HepG2 (cell line): ENCODE measurements around the gene PXMP2. TPM values are rescaled to one million over a fixed set of nuclear protein-coding genes. Genes with fewer than 3 reads are reported as not detected.

ENCODE experiments used
- ATAC-seq: fragments of 200-7000 bp; cut with Tn5 transposase; 3 replicates; pipeline ENCODE4 v1.9.1; 2020; ENCODE audit warnings: mild to moderate bottlenecking, moderate library complexity
- BruUV-seq: library from RNA; stranded (reverse); fragments of 400-500 nt; replicated peaks from 2 replicates; lab custom pipeline; 2021; lab: Mats Ljungman, UMichigan
- CTCF ChIA-PET: fragments of 300-600 bp; formaldehyde crosslinking; extraction: SDS; loops from one replicate; lab custom pipeline; 2021; ENCODE audit warnings: low total read pairs, inconsistent platforms, low intra/inter-chr PET ratio; lab: Yijun Ruan, JAX
- POLR2A ChIA-PET: fragments of 350-600 bp; sonication (Branson Sonifier 250); formaldehyde crosslinking; loops from one replicate; lab custom pipeline; 2020; ENCODE audit warnings: antibody characterized with exemption, inconsistent platforms; lab: Yijun Ruan, JAX
- DNase-seq: peaks from one replicate; pipeline ENCODE4 v3.0.0-alpha.2; 2015; ENCODE audit warnings: low spot score
- FAIRE-seq: peaks from 3 replicates; lab custom pipeline; 2011; peaks lifted over from hg19 to GRCh38; lab: Jason Lieb, UNC
- H2AFZ ChIP-seq: one replicate; pipeline ENCODE4 v1.6.1; 2011; ENCODE audit warnings: low read length, inconsistent platforms
- H3K27ac ChIP-seq: fragments of 300-600 bp; 3 replicates; pipeline ENCODE4 v1.8.0; 2011; ENCODE audit warnings: mixed run types, mild to moderate bottlenecking, mixed read lengths, low read length, inconsistent platforms; ENCODE audit not compliant: insufficient read depth; ENCODE audit errors: extremely low read length
- H3K27me3 ChIP-seq, 2 experiments: fragments of 200-600 bp in 1 of 2; 2 replicates in 1 of 2; 3 replicates in 1 of 2; pipeline versions ENCODE4 v1.6.0 to v1.8.0; 2011; ENCODE audit warnings: low read length in 2 of 2, mild to moderate bottlenecking in 2 of 2, moderate library complexity in 2 of 2, inconsistent platforms in 1 of 2; ENCODE audit not compliant: insufficient read depth in 2 of 2, control insufficient read depth in 1 of 2
- H3K36me3 ChIP-seq, 2 experiments: fragments of 200-600 bp in 1 of 2; replicated peaks in 1 of 2; 2 replicates in 1 of 2; 3 replicates in 1 of 2; pipeline versions ENCODE4 v1.5.1 to v1.8.0; 2011; ENCODE audit warnings: low read length in 2 of 2, inconsistent platforms in 1 of 2; ENCODE audit not compliant: insufficient read depth in 2 of 2, control insufficient read depth in 1 of 2
- H3K4me1 ChIP-seq: 2 replicates; pipeline ENCODE4 v1.5.1; 2012; ENCODE audit warnings: low read length, inconsistent platforms; ENCODE audit not compliant: insufficient read depth
- H3K4me2 ChIP-seq: 2 replicates; pipeline ENCODE4 v1.6.0; 2011; ENCODE audit warnings: low read depth, low read length, inconsistent platforms
- H3K4me3 ChIP-seq, 3 experiments: fragments of 200-600 bp in 1 of 3; sonication (generic), shearing (Covaris generic) in 1 of 3; replicated peaks in 1 of 3; 2 replicates each; pipeline ENCODE4 v1.5.1; 2011 to 2016; ENCODE audit warnings: low read length in 3 of 3, inconsistent platforms in 2 of 3, low read depth in 2 of 3, mild to moderate bottlenecking in 2 of 3, control low read depth in 1 of 3, mixed read lengths in 1 of 3; ENCODE audit not compliant: insufficient read depth in 1 of 3
- H3K79me2 ChIP-seq: one replicate; pipeline ENCODE4 v1.6.1; 2011; ENCODE audit warnings: low read length, inconsistent platforms; ENCODE audit not compliant: insufficient read depth
- H3K9ac ChIP-seq: 2 replicates; pipeline ENCODE4 v1.6.0; 2011; ENCODE audit warnings: mild to moderate bottlenecking, low read depth, low read length, inconsistent platforms; ENCODE audit not compliant: insufficient read depth
- H3K9me3 ChIP-seq: 2 replicates; pipeline ENCODE4 v1.5.1; 2012; ENCODE audit warnings: mild to moderate bottlenecking, low read length
- H4K20me1 ChIP-seq: 2 replicates; pipeline ENCODE4 v1.6.0; 2011; ENCODE audit warnings: inconsistent platforms, mild to moderate bottlenecking, low read length, moderate library complexity; ENCODE audit not compliant: insufficient read depth
- AGO2 ChIP-seq: fragments of 200-400 bp; formaldehyde crosslinking; optimal IDR thresholded peaks from 2 replicates; pipeline ENCODE3; 2017; ENCODE audit warnings: mild to moderate bottlenecking, low read depth, low read length, moderate library complexity
- HOXD1 ChIP-seq: sonication (generic); formaldehyde crosslinking; IDR thresholded peaks from 2 replicates; pipeline ENCODE4 v1.5.0; 2020; ENCODE audit warnings: missing genetic modification reagents
- MAFG ChIP-seq: sonication (generic); formaldehyde crosslinking; IDR thresholded peaks from 2 replicates; pipeline ENCODE4 v1.5.1; 2020; ENCODE audit warnings: mild to moderate bottlenecking, missing genetic modification reagents
- MYPOP ChIP-seq: sonication (generic); formaldehyde crosslinking; IDR thresholded peaks from 2 replicates; pipeline ENCODE4 v1.8.1; 2023; ENCODE audit warnings: mild to moderate bottlenecking, moderate library complexity, missing genetic modification reagents
- NCOA5 ChIP-seq: sonication (generic); formaldehyde crosslinking; IDR thresholded peaks from 2 replicates; pipeline ENCODE4 v1.4.0; 2020; ENCODE audit warnings: missing genetic modification reagents
- NFAT5 ChIP-seq: sonication (generic); formaldehyde crosslinking; IDR thresholded peaks from 2 replicates; pipeline ENCODE4 v1.4.0; 2020; ENCODE audit warnings: missing genetic modification reagents
- ZFAT ChIP-seq: sonication (generic); formaldehyde crosslinking; conservative IDR thresholded peaks from 2 replicates; pipeline ENCODE4 v1.8.1; 2023; ENCODE audit warnings: missing genetic modification reagents, inconsistent platforms
- ZFP36L2 ChIP-seq: sonication (generic); formaldehyde crosslinking; IDR thresholded peaks from 2 replicates; pipeline ENCODE4 v1.4.0; 2020; ENCODE audit warnings: missing genetic modification reagents
- ZFP91 ChIP-seq: sonication (generic); formaldehyde crosslinking; IDR thresholded peaks from 2 replicates; pipeline ENCODE4 v1.9.0; 2022; ENCODE audit warnings: missing genetic modification reagents, mild to moderate bottlenecking, borderline replicate concordance
- ZNF703 ChIP-seq: sonication (generic); formaldehyde crosslinking; IDR thresholded peaks from 2 replicates; pipeline ENCODE4 v1.5.1; 2020; ENCODE audit warnings: missing genetic modification reagents, mild to moderate bottlenecking, moderate library complexity, borderline replicate concordance
- WGBS: methylation state at CpG from one replicate; pipeline ENCODE4 v1.1.6; 2017; ENCODE audit warnings: low lambda C conversion rate; 5-methylcytosine and 5-hydroxymethylcytosine counted together
- in situ Hi-C: cut with HindIII; loops from 2 replicates; pipeline ENCODE4 v1.10.0; 2017; ENCODE audit warnings: low pct_unique_long_range_greater_than_20kb; ENCODE audit not compliant: extremely low pct_ligation_motif_present
- intact Hi-C: fragments of 100-400 bp; cut with micrococcal nuclease; formaldehyde crosslinking; loops from one replicate; pipeline ENCODE4 v1.10.0; 2022; ENCODE audit not compliant: unreplicated experiment
- polyA plus RNA-seq, 8 experiments: library from polyadenylated mRNA; depleted of rRNA in 3 of 8; stranded (reverse) in 7 of 8; unstranded in 1 of 8; fragments of >200 nt; fragmentation: Illumina TruSeq in 4 of 8; extraction: Trizol in 4 of 8; gene quantifications; 2 replicates each; pipeline versions ENCODE4 v1.2.1 to v1.2.3, GENCODE V29; 2011 to 2016; ENCODE audit warnings: low read depth in 4 of 8, missing spikeins in 1 of 8, mixed read lengths in 1 of 8; ENCODE audit not compliant: insufficient read depth in 1 of 8
- total RNA-seq, 5 experiments: library from RNA; depleted of rRNA; stranded (reverse); fragments of >200 nt; fragmentation: Illumina TruSeq; extraction: Trizol; gene quantifications; 2 replicates each; pipeline ENCODE4 v1.2.3, GENCODE V29; 2016; ENCODE audit warnings: low read depth in 1 of 5

The PXMP2 gene
- total and polyA plus RNA-seq, 2 of the 13 experiments (the other 11 are each of a cell fraction or from before 2014, with no cell fraction given) = 25.5 to 42.9 TPM

GRCh38 chr12:132740652-132741051 is 53.3 kb downstream of the PXMP2 start:
- Histone ChIP-seq H4K20me1 (no peaks in the 10 kb centered on the region), H3K9ac (no peak overlapping the region)

GRCh38 chr12:132741620-132742019 is 54.2 kb downstream of the PXMP2 start:
- H3K36me3 ChIP-seq = peaks cover 41 to 78% of the 10 kb centered on the region in 2 experiments
- no peaks in the 10 kb centered on the region for H3K27me3 ChIP-seq
- H3K9me3 ChIP-seq = no peaks in the 10 kb centered on the region
- H3K9ac ChIP-seq = no peak overlapping the region
- in situ Hi-C loops = no loop called here
- ChIA-PET CTCF (no interaction called here), POLR2A (no interaction called here)
- DNase-seq = no peak
- no peak overlapping the region for H3K4me3 ChIP-seq
- 94% methylated on average over 8 of the region's 8 CpGs for WGBS
- intact Hi-C loops = no loop called here
- ATAC-seq = no peak
- no peak for FAIRE-seq
- H4K20me1 ChIP-seq = no peaks in the 10 kb centered on the region
- H3K79me2 ChIP-seq = peaks cover 13% of the 10 kb centered on the region
- no TSS peak for BruUV-seq
- no peak overlapping the region for H3K27ac ChIP-seq
- H2AFZ ChIP-seq = no peak overlapping the region
- no peaks in the 10 kb centered on the region for H3K4me1 ChIP-seq
- H3K4me2 ChIP-seq = no peak overlapping the region
- no peak for TF ChIP-seq NFAT5 (CRISPR knock-in tag)
- TF ChIP-seq ZFAT (CRISPR knock-in tag) = no peak
- no peak for TF ChIP-seq ZFP36L2 (CRISPR knock-in tag)
- TF ChIP-seq HOXD1 = no peak
- TF ChIP-seq NCOA5 (CRISPR knock-in tag) = no peak
- no peak for TF ChIP-seq ZFP91
- TF ChIP-seq MAFG (CRISPR knock-in tag) = no peak
- TF ChIP-seq ZNF703 (CRISPR knock-in tag) = no peak

More at GRCh38 chr12:132740652-132741051, 53.3 kb downstream of the PXMP2 start:
- FAIRE-seq (no peak), DNase-seq (no peak), ATAC-seq (no peak)
- Histone ChIP-seq H3K4me2 (no peak overlapping the region), H3K9me3 (no peaks in the 10 kb centered on the region), H3K4me1 (no peaks in the 10 kb centered on the region), H3K4me3 (no peak overlapping the region), H2AFZ (no peak overlapping the region), H3K27ac (no peak overlapping the region), H3K36me3 (peaks cover 41 to 80% of the 10 kb centered on the region in 2 experiments), H3K27me3 (no peaks in the 10 kb centered on the region), H3K79me2 (peaks cover 12% of the 10 kb centered on the region)
- in situ Hi-C loops = no loop called here
- no TSS peak for BruUV-seq
- CTCF ChIA-PET = no interaction called here
- POLR2A ChIA-PET = no interaction called here
- TF ChIP-seq AGO2 (peak; percentile 22), MYPOP (no peak)
- intact Hi-C loops = no loop called here
- WGBS = 94% methylated on average over 11 of the region's 11 CpGs
